HepG2 (cell line): ENCODE measurements around the gene GAL3ST1. TPM values are rescaled to one million over a fixed set of nuclear protein-coding genes. Genes with fewer than 3 reads are reported as not detected.

Experiments used
- ATF1 ChIP-seq: IDR thresholded peaks from 2 replicates; pipeline ENCODE4 v1.6.1; 2016; ENCODE audit warnings: mild to moderate bottlenecking, control low read depth
- ETV6 ChIP-seq: sonication (generic); formaldehyde crosslinking; conservative IDR thresholded peaks from 2 replicates; pipeline ENCODE4 v1.4.0; 2020; ENCODE audit warnings: missing genetic modification reagents
- FOXA3 ChIP-seq: IDR thresholded peaks from 2 replicates; pipeline ENCODE4 v1.6.1; 2016; ENCODE audit warnings: missing genetic modification reagents, missing compliant biosample characterization
- GTF2F1 ChIP-seq: fragments of 150-350 bp; IDR thresholded peaks from 2 replicates; pipeline ENCODE4 v1.6.1; 2014; ENCODE audit warnings: low read length
- HNRNPK ChIP-seq: fragments of 200-400 bp; formaldehyde crosslinking; IDR thresholded peaks from 2 replicates; pipeline ENCODE4 v1.6.1; 2018; ENCODE audit warnings: low read length, low read depth, moderate library complexity, mild to moderate bottlenecking; ENCODE audit not compliant: poor library complexity, severe bottlenecking
- NR0B2 ChIP-seq: sonication (generic); formaldehyde crosslinking; IDR thresholded peaks from 2 replicates; pipeline ENCODE4 v1.4.0; 2020; ENCODE audit warnings: mild to moderate bottlenecking, missing genetic modification reagents
- RBAK ChIP-seq: sonication (generic); formaldehyde crosslinking; IDR thresholded peaks from 2 replicates; pipeline ENCODE4 v1.5.1; 2020; ENCODE audit warnings: mild to moderate bottlenecking, missing genetic modification reagents
- STAG1 ChIP-seq: sonication (generic); formaldehyde crosslinking; IDR thresholded peaks from 2 replicates; pipeline ENCODE4 v1.4.0; 2020; ENCODE audit warnings: missing genetic modification reagents
- TBX2 ChIP-seq: sonication (generic); formaldehyde crosslinking; IDR thresholded peaks from 2 replicates; pipeline ENCODE4 v1.5.0; 2020; ENCODE audit warnings: missing genetic modification reagents, mild to moderate bottlenecking, borderline replicate concordance
- ZFP1 ChIP-seq: IDR thresholded peaks from 2 replicates; pipeline ENCODE4 v1.6.1; 2016
- ZMAT3 ChIP-seq: sonication (generic); formaldehyde crosslinking; conservative IDR thresholded peaks from 2 replicates; pipeline ENCODE4 v1.7.0; 2021; ENCODE audit warnings: missing genetic modification reagents
- ZNF207 ChIP-seq: fragments of 450-650 bp; IDR thresholded peaks from 2 replicates; pipeline ENCODE4 v1.6.1; 2016; ENCODE audit warnings: antibody characterized with exemption, borderline replicate concordance
- ZNF282 ChIP-seq: fragments of 450-650 bp; IDR thresholded peaks from 2 replicates; pipeline ENCODE4 v1.6.1; 2018; ENCODE audit not compliant: partially characterized antibody
- ZNF34 ChIP-seq: sonication (generic); formaldehyde crosslinking; IDR thresholded peaks from 2 replicates; pipeline ENCODE4 v1.4.0; 2020; ENCODE audit warnings: mild to moderate bottlenecking, missing genetic modification reagents, borderline replicate concordance
- ZNF713 ChIP-seq: sonication (generic); formaldehyde crosslinking; IDR thresholded peaks from 2 replicates; pipeline ENCODE4 v1.4.0; 2020; ENCODE audit warnings: mild to moderate bottlenecking, missing genetic modification reagents
- ZNF720 ChIP-seq: sonication (generic); formaldehyde crosslinking; IDR thresholded peaks from 2 replicates; pipeline ENCODE4 v1.4.0; 2020; ENCODE audit warnings: missing genetic modification reagents
- ZUFSP ChIP-seq: sonication (generic); formaldehyde crosslinking; IDR thresholded peaks from 2 replicates; pipeline ENCODE4 v1.9.0; 2021; ENCODE audit warnings: missing genetic modification reagents, mild to moderate bottlenecking, borderline replicate concordance
- polyA plus RNA-seq, 8 experiments: library from polyadenylated mRNA; depleted of rRNA in 3 of 8; stranded (reverse) in 7 of 8; unstranded in 1 of 8; fragments of >200 nt; fragmentation: Illumina TruSeq in 4 of 8; extraction: Trizol in 4 of 8; gene quantifications; 2 replicates each; pipeline versions ENCODE4 v1.2.1 to v1.2.3, GENCODE V29; 2011 to 2016; ENCODE audit warnings: low read depth in 4 of 8, missing spikeins in 1 of 8, mixed read lengths in 1 of 8; ENCODE audit not compliant: insufficient read depth in 1 of 8
- total RNA-seq, 5 experiments: library from RNA; depleted of rRNA; stranded (reverse); fragments of >200 nt; fragmentation: Illumina TruSeq; extraction: Trizol; gene quantifications; 2 replicates each; pipeline ENCODE4 v1.2.3, GENCODE V29; 2016; ENCODE audit warnings: low read depth in 1 of 5
- TF ChIP-seq, protein P1 (sequence below): sonication (generic); formaldehyde crosslinking; conservative IDR thresholded peaks from 2 replicates; pipeline ENCODE4 v1.8.0; 2022; ENCODE audit warnings: missing genetic modification reagents
- TF ChIP-seq, protein P2 (sequence below): sonication (generic); formaldehyde crosslinking; IDR thresholded peaks from 2 replicates; pipeline ENCODE4 v1.4.0; 2020; ENCODE audit warnings: missing genetic modification reagents, mild to moderate bottlenecking, borderline replicate concordance
- TF ChIP-seq, protein P3 (sequence below): sonication (generic); formaldehyde crosslinking; IDR thresholded peaks from 2 replicates; pipeline ENCODE4 v1.4.0; 2020; ENCODE audit warnings: mild to moderate bottlenecking, missing genetic modification reagents

Gene GAL3ST1
- total and polyA plus RNA-seq, 2 of the 13 experiments (the other 11 are each of a cell fraction or from before 2014, with no cell fraction given): 4.4 to 14.7 TPM

GRCh38 chr22:30541961-30542810 is 32.3 kb downstream of the GAL3ST1 start (continued):
- TF ChIP-seq ZMAT3 (CRISPR knock-in tag): 0 out of 2 replicates have a peak, but pooled peaks have one; percentile 44
- TF ChIP-seq ZNF34 (CRISPR knock-in tag): no peak
- TF ChIP-seq ZUFSP: no peak
- TF ChIP-seq ZNF282: no peak
- TF ChIP-seq ATF1 (CRISPR knock-in tag): no peak
- TF ChIP-seq, protein P1, sequence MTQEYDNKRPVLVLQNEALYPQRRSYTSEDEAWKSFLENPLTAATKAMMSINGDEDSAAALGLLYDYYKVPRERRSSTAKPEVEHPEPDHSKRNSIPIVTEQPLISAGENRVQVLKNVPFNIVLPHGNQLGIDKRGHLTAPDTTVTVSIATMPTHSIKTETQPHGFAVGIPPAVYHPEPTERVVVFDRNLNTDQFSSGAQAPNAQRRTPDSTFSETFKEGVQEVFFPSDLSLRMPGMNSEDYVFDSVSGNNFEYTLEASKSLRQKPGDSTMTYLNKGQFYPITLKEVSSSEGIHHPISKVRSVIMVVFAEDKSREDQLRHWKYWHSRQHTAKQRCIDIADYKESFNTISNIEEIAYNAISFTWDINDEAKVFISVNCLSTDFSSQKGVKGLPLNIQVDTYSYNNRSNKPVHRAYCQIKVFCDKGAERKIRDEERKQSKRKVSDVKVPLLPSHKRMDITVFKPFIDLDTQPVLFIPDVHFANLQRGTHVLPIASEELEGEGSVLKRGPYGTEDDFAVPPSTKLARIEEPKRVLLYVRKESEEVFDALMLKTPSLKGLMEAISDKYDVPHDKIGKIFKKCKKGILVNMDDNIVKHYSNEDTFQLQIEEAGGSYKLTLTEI (CRISPR knock-in tag): no peak
- no peak for TF ChIP-seq ZNF207
- no peak for TF ChIP-seq ZNF720 (CRISPR knock-in tag)
- peak; percentile 18 for TF ChIP-seq HNRNPK
- TF ChIP-seq ZNF713 (CRISPR knock-in tag): no peak
- no peak for TF ChIP-seq RBAK (CRISPR knock-in tag)
- no peak for TF ChIP-seq TBX2 (CRISPR knock-in tag)
- no peak for TF ChIP-seq ZFP1 (CRISPR knock-in tag)
- no peak for TF ChIP-seq NR0B2
- no peak for TF ChIP-seq FOXA3 (CRISPR knock-in tag)
- no peak for TF ChIP-seq GTF2F1
- TF ChIP-seq, protein P2, sequence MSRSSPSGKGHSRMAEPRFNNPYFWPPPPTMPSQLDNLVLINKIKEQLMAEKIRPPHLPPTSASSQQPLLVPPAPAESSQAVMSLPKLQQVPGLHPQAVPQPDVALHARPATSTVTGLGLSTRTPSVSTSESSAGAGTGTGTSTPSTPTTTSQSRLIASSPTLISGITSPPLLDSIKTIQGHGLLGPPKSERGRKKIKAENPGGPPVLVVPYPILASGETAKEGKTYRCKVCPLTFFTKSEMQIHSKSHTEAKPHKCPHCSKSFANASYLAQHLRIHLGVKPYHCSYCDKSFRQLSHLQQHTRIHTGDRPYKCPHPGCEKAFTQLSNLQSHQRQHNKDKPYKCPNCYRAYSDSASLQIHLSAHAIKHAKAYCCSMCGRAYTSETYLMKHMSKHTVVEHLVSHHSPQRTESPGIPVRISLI (CRISPR knock-in tag): no peak
- TF ChIP-seq ETV6: no peak
- TF ChIP-seq STAG1 (CRISPR knock-in tag): no peak
- TF ChIP-seq, protein P3, sequence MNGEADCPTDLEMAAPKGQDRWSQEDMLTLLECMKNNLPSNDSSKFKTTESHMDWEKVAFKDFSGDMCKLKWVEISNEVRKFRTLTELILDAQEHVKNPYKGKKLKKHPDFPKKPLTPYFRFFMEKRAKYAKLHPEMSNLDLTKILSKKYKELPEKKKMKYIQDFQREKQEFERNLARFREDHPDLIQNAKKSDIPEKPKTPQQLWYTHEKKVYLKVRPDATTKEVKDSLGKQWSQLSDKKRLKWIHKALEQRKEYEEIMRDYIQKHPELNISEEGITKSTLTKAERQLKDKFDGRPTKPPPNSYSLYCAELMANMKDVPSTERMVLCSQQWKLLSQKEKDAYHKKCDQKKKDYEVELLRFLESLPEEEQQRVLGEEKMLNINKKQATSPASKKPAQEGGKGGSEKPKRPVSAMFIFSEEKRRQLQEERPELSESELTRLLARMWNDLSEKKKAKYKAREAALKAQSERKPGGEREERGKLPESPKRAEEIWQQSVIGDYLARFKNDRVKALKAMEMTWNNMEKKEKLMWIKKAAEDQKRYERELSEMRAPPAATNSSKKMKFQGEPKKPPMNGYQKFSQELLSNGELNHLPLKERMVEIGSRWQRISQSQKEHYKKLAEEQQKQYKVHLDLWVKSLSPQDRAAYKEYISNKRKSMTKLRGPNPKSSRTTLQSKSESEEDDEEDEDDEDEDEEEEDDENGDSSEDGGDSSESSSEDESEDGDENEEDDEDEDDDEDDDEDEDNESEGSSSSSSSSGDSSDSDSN: peak; percentile 50; the same call in 1 of the 2 replicates
